Central memory CD8-positive, alpha-beta T cell (primary cell): ENCODE results near the gene CCDC89.

ENCODE experiments used
- ATAC-seq: fragments of 150-1000 bp; cut with Tn5 transposase; replicated peaks from 2 replicates; pipeline ENCODE4 v1.10.0; 2022; ENCODE audit warnings: mild to moderate bottlenecking, moderate FRiP score, moderate number of reproducible peaks; ENCODE audit not compliant: poor library complexity, severe bottlenecking; ENCODE audit errors: extremely low read depth
- DNase-seq, 2 donors: peaks; one replicate each; pipeline ENCODE4 v3.0.0; 2021; ENCODE audit warnings: low spot score in 2 of 2
- H3K27ac Mint-ChIP-seq: one replicate; pipeline ENCODE4 v1.8.0; 2022; ENCODE audit warnings: low read depth, mild to moderate bottlenecking, moderate library complexity, mixed read lengths
- H3K27me3 Mint-ChIP-seq: one replicate; pipeline ENCODE4 v1.8.0; 2022; ENCODE audit warnings: mixed read lengths
- H3K36me3 Mint-ChIP-seq: one replicate; pipeline ENCODE4 v1.8.0; 2022; ENCODE audit warnings: mild to moderate bottlenecking, moderate library complexity, mixed read lengths; ENCODE audit not compliant: insufficient read depth
- H3K4me1 Mint-ChIP-seq: one replicate; pipeline ENCODE4 v1.8.0; 2022; ENCODE audit warnings: mixed read lengths
- H3K4me3 Mint-ChIP-seq: one replicate; pipeline ENCODE4 v1.8.0; 2022; ENCODE audit warnings: mild to moderate bottlenecking, moderate library complexity, mixed read lengths
- H3K9me3 Mint-ChIP-seq: one replicate; pipeline ENCODE4 v1.8.0; 2022; ENCODE audit warnings: mixed read lengths

CCDC89 gene

GRCh38 chr11:85685820-85686459, at the start of gene CCDC89:
CCDC89 (minus strand) TSS chr11:85686195; CDS start chr11:85686130, 65 bp downstream.
- peak within 1 kb of the TSS; percentile 22 for H3K4me3 Mint-ChIP-seq
- DNase-seq (no peak), ATAC-seq (no peak)
- H3K4me1 Mint-ChIP-seq = peaks cover 22% of the 10 kb centered on the region
- H3K36me3 Mint-ChIP-seq = peaks cover 9% of the 10 kb centered on the region
- H3K27me3 Mint-ChIP-seq = no peaks in the 10 kb centered on the region
- no peaks in the 10 kb centered on the region for H3K9me3 Mint-ChIP-seq
- no peak within 1 kb of the TSS for H3K27ac Mint-ChIP-seq

GRCh38 chr11:85732965-85733364, 47.0 kb upstream of the CCDC89 start:
- ATAC-seq = no peak
- H3K36me3 Mint-ChIP-seq = peaks cover 13% of the 10 kb centered on the region
- H3K4me1 Mint-ChIP-seq = peaks cover 33% of the 10 kb centered on the region
- no peaks in the 10 kb centered on the region for H3K27me3 Mint-ChIP-seq
- no peaks in the 10 kb centered on the region for H3K9me3 Mint-ChIP-seq
- no peak overlapping the region for H3K4me3 Mint-ChIP-seq
- DNase-seq = no peak
- no peak overlapping the region for H3K27ac Mint-ChIP-seq

- peaks cover 21% of the 10 kb centered on the region for H3K4me1 Mint-ChIP-seq
- no peak for DNase-seq
- ATAC-seq = no peak
- H3K27ac Mint-ChIP-seq = no peak overlapping the region
- H3K36me3 Mint-ChIP-seq = peaks cover 13% of the 10 kb centered on the region
- no peaks in the 10 kb centered on the region for H3K27me3 Mint-ChIP-seq
- H3K9me3 Mint-ChIP-seq = no peaks in the 10 kb centered on the region
- H3K4me3 Mint-ChIP-seq = no peak overlapping the region
These were observed 40.4 kb upstream of the CCDC89 start for GRCh38 chr11:85726381-85726780.

GRCh38 chr11:85725510-85726258, 39.7 kb upstream of the CCDC89 start:
- no peak overlapping the region for H3K27ac Mint-ChIP-seq
- peaks cover 16% of the 10 kb centered on the region for H3K4me1 Mint-ChIP-seq
- no peaks in the 10 kb centered on the region for H3K27me3 Mint-ChIP-seq
- H3K4me3 Mint-ChIP-seq = no peak overlapping the region
- peaks cover 13% of the 10 kb centered on the region for H3K36me3 Mint-ChIP-seq
- DNase-seq (no peak), ATAC-seq (no peak)
- no peaks in the 10 kb centered on the region for H3K9me3 Mint-ChIP-seq

- Mint-ChIP-seq H3K9me3 (no peaks in the 10 kb centered on the region), H3K27ac (no peak overlapping the region), H3K4me3 (no peak overlapping the region), H3K36me3 (peaks cover 14% of the 10 kb centered on the region), H3K27me3 (no peaks in the 10 kb centered on the region), H3K4me1 (peaks cover 13% of the 10 kb centered on the region)
- ATAC-seq (no peak), DNase-seq (no peak)
These were observed 38.9 kb upstream of the CCDC89 start for GRCh38 chr11:85724748-85725465.

- Mint-ChIP-seq H3K36me3 (peaks cover 14% of the 10 kb centered on the region), H3K4me1 (peaks cover 10% of the 10 kb centered on the region), H3K27me3 (no peaks in the 10 kb centered on the region), H3K4me3 (no peak overlapping the region), H3K9me3 (no peaks in the 10 kb centered on the region), H3K27ac (no peak overlapping the region)
- no peak for ATAC-seq
- no peak for DNase-seq
These were observed 37.1 kb upstream of the CCDC89 start for GRCh38 chr11:85723088-85723487.

GRCh38 chr11:85721191-85721590, 35.2 kb upstream of the CCDC89 start:
- Mint-ChIP-seq H3K27ac (no peak overlapping the region), H3K27me3 (no peaks in the 10 kb centered on the region), H3K9me3 (no peaks in the 10 kb centered on the region), H3K36me3 (peaks cover 6% of the 10 kb centered on the region), H3K4me1 (peaks cover 10% of the 10 kb centered on the region), H3K4me3 (no peak overlapping the region)
- ATAC-seq (no peak), DNase-seq (no peak)

- Mint-ChIP-seq H3K27me3 (no peaks in the 10 kb centered on the region), H3K27ac (no peak overlapping the region), H3K9me3 (no peaks in the 10 kb centered on the region), H3K4me3 (no peak overlapping the region), H3K4me1 (peaks cover 10% of the 10 kb centered on the region), H3K36me3 (peaks cover 4% of the 10 kb centered on the region)
- ATAC-seq (no peak), DNase-seq (no peak)
These were observed 33.2 kb upstream of the CCDC89 start for GRCh38 chr11:85718991-85719807.

- Mint-ChIP-seq H3K27ac (peak overlapping the region; percentile 67), H3K27me3 (no peaks in the 10 kb centered on the region)
These were observed 32.3 kb upstream of the CCDC89 start for GRCh38 chr11:85718126-85718943.

GRCh38 chr11:85717429-85717828, 31.4 kb upstream of the CCDC89 start:
- ATAC-seq (no peak), DNase-seq (no peak)
- no peak overlapping the region for H3K4me3 Mint-ChIP-seq
- H3K4me1 Mint-ChIP-seq = peaks cover 15% of the 10 kb centered on the region
- H3K9me3 Mint-ChIP-seq = no peaks in the 10 kb centered on the region
- peaks cover 2% of the 10 kb centered on the region for H3K36me3 Mint-ChIP-seq
- H3K27ac Mint-ChIP-seq = no peak overlapping the region
- H3K27me3 Mint-ChIP-seq = no peaks in the 10 kb centered on the region

More at GRCh38 chr11:85718126-85718943, 32.3 kb upstream of the CCDC89 start:
- Mint-ChIP-seq H3K4me3 (no peak overlapping the region), H3K9me3 (no peaks in the 10 kb centered on the region), H3K36me3 (peaks cover 2% of the 10 kb centered on the region), H3K4me1 (peaks cover 12% of the 10 kb centered on the region)
- ATAC-seq (no peak), DNase-seq (no peak)

GRCh38 chr11:85712953-85713352, 27.0 kb upstream of the CCDC89 start:
- Mint-ChIP-seq H3K9me3 (no peaks in the 10 kb centered on the region), H3K27ac (no peak overlapping the region), H3K27me3 (no peaks in the 10 kb centered on the region), H3K4me3 (no peak overlapping the region), H3K4me1 (peaks cover 5% of the 10 kb centered on the region), H3K36me3 (peaks cover 9% of the 10 kb centered on the region)
- no peak for ATAC-seq
- DNase-seq = no peak
